GM23338 (cell line): ENCODE data around the gene PAQR5.

ENCODE experiments used
- CREB1 ChIP-seq: fragments of 250-450 bp; sonication (Bioruptor Pico); IDR thresholded peaks from 2 replicates; pipeline ENCODE4 v1.5.0; 2020; ENCODE audit warnings: low read depth, mild to moderate bottlenecking, moderate library complexity
- CTCF ChIP-seq, 2 experiments: fragments of 200-600 bp in 1 of 2; sonication (generic) in 1 of 2; conservative IDR thresholded peaks; 2 replicates each; pipeline versions ENCODE4 v1.5.1 to v1.6.1; 2016 to 2017; ENCODE audit warnings: antibody characterized with exemption in 2 of 2, low read depth in 2 of 2, mild to moderate bottlenecking in 2 of 2, moderate library complexity in 1 of 2
- ETS1 ChIP-seq: IDR thresholded peaks from 2 replicates; pipeline ENCODE4 v1.6.1; 2016; ENCODE audit warnings: antibody characterized with exemption
- EZH2 ChIP-seq: fragments of 200-600 bp; sonication (generic); IDR thresholded peaks from one replicate; pipeline ENCODE4 v1.8.0; 2017; ENCODE audit warnings: antibody characterized with exemption, mild to moderate bottlenecking, low read depth; ENCODE audit not compliant: unreplicated experiment
- EZH2phosphoT487 ChIP-seq: fragments of 200-600 bp; sonication (generic); IDR thresholded peaks from one replicate; pipeline ENCODE4 v1.8.1; 2018; ENCODE audit warnings: antibody characterized with exemption; ENCODE audit not compliant: unreplicated experiment
- JUNB ChIP-seq: IDR thresholded peaks from one replicate; pipeline ENCODE4 v1.6.1; 2016; ENCODE audit warnings: antibody characterized with exemption; ENCODE audit not compliant: unreplicated experiment
- NANOG ChIP-seq: IDR thresholded peaks from 2 replicates; pipeline ENCODE4 v1.6.1; 2016; ENCODE audit warnings: antibody characterized with exemption, borderline replicate concordance
- POLR2AphosphoS5 ChIP-seq: IDR thresholded peaks from 2 replicates; pipeline ENCODE4 v1.6.1; 2016; ENCODE audit warnings: antibody characterized with exemption, low read depth
- REST ChIP-seq: IDR thresholded peaks from one replicate; pipeline ENCODE4 v1.6.1; 2018; ENCODE audit warnings: antibody characterized with exemption; ENCODE audit not compliant: unreplicated experiment
- STAT1 ChIP-seq: IDR thresholded peaks from one replicate; pipeline ENCODE4 v1.6.1; 2016; ENCODE audit warnings: antibody characterized with exemption; ENCODE audit not compliant: unreplicated experiment
- ZNF331 ChIP-seq: fragments of 250-450 bp; sonication (Bioruptor Pico); IDR thresholded peaks from 2 replicates; pipeline ENCODE4 v1.5.0; 2020; ENCODE audit warnings: low read depth, mild to moderate bottlenecking, moderate library complexity

- TF ChIP-seq EZH2 (no peak), CTCF (conservative IDR thresholded peaks at IDR 0.05; ENCODE audit: low read depth in 2 of 2) (no peak), NANOG (no peak), ETS1 (no peak), EZH2phosphoT487 (no peak), REST (no peak), ZNF331 (CRISPR knock-in tag) (no peak), JUNB (no peak), POLR2AphosphoS5 (no peak), CREB1 (CRISPR knock-in tag) (no peak), STAT1 (no peak)
Observed at GRCh38 chr15:69395460-69395859, 96.7 kb downstream of the PAQR5 start.
